Panc1 (cell line): ENCODE measurements around the gene CYTH3.

Experiments
- POLR2AphosphoS5 ChIP-seq: IDR thresholded peaks from 2 replicates; pipeline ENCODE4 v1.6.1; 2012; ENCODE audit warnings: mild to moderate bottlenecking, low read depth, low read length, moderate library complexity
- REST ChIP-seq, 2 experiments: IDR thresholded peaks; 2 replicates each; pipeline ENCODE4 v1.6.1; 2011 to 2012; ENCODE audit warnings: low read depth in 2 of 2, control low read depth in 1 of 2, low read length in 1 of 2, mild to moderate bottlenecking in 1 of 2, moderate library complexity in 1 of 2; ENCODE audit not compliant: insufficient read depth in 1 of 2
- SIN3A ChIP-seq: IDR thresholded peaks from 2 replicates; pipeline ENCODE4 v1.6.1; 2012; ENCODE audit warnings: low read depth, mild to moderate bottlenecking, low read length, moderate library complexity, borderline replicate concordance; ENCODE audit not compliant: insufficient read depth
- TCF7L2 ChIP-seq: IDR thresholded peaks from 2 replicates; pipeline ENCODE4 v1.6.1; 2011; ENCODE audit warnings: mild to moderate bottlenecking, low read depth, low read length, inconsistent platforms
- TF ChIP-seq, protein P1 (sequence below): fragments of 450-650 bp; IDR thresholded peaks from 2 replicates; pipeline ENCODE4 v1.5.1; 2017; ENCODE audit warnings: mild to moderate bottlenecking

DNA sequence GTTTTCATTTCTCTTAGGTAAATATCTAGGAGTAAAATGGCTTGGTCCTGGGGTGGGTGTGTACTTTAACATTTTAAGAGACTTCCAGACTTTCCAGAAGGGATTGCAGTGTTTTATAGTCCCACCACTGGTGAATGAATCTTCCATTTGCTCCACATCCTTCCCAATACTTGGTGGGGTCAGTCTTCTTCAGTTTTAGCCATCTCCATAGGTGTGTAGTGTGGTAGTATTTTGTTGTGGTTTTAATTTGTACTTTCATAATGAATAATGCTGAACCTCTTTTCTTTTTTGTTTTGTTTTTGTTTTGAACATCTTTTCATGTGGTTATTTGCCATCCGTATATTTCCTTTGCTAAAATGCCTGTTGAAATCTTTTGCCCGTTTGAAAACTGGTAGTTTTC, 154.9 kb downstream of the CYTH3 start:
- TF ChIP-seq REST (IDR thresholded peaks at IDR 0.05; ENCODE audit: insufficient read depth in 1 of 2, low read depth in 2 of 2, low read length in 1 of 2) (no peak), TCF7L2 (no peak), POLR2AphosphoS5 (no peak), SIN3A (no peak)
- TF ChIP-seq, protein P1, sequence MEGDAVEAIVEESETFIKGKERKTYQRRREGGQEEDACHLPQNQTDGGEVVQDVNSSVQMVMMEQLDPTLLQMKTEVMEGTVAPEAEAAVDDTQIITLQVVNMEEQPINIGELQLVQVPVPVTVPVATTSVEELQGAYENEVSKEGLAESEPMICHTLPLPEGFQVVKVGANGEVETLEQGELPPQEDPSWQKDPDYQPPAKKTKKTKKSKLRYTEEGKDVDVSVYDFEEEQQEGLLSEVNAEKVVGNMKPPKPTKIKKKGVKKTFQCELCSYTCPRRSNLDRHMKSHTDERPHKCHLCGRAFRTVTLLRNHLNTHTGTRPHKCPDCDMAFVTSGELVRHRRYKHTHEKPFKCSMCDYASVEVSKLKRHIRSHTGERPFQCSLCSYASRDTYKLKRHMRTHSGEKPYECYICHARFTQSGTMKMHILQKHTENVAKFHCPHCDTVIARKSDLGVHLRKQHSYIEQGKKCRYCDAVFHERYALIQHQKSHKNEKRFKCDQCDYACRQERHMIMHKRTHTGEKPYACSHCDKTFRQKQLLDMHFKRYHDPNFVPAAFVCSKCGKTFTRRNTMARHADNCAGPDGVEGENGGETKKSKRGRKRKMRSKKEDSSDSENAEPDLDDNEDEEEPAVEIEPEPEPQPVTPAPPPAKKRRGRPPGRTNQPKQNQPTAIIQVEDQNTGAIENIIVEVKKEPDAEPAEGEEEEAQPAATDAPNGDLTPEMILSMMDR, result no peak
